ENCODE measurements around the gene TAB2. TPM values are rescaled to one million over a fixed set of nuclear protein-coding genes. Genes with fewer than 3 reads are reported as not detected.

Gene TAB2
- total and polyA plus RNA-seq, 2 of the 8 experiments (the other 6 are each of a cell fraction or from before 2014, with no cell fraction given): 40.4 to 63.0 TPM

- no peak for FAIRE-seq
- CTCF ChIA-PET (ENCODE audit: partially characterized antibody): interaction anchor here (1.3 kb wide), 1 partner anchor 14 kb away, joined by 4 read pairs; no protein-coding TSS in a partner anchor
Measured at GRCh38 chr6:149334682-149335160, 17.2 kb downstream of the TAB2 start.

More at GRCh38 chr6:149334682-149335160, 17.2 kb downstream of the TAB2 start:
- Histone ChIP-seq H3K27me3 (replicated peaks in 1 of 4; ENCODE audit: control insufficient read depth in 3 of 4, extremely low read depth in 1 of 4, insufficient read depth in 3 of 4, low read length in 3 of 4) (no peaks in the 10 kb centered on the region), H4K8ac (ENCODE audit: extremely low read depth, insufficient read depth, low read length) (no peak overlapping the region), H3K23ac (ENCODE audit: insufficient read length) (no peak overlapping the region), H4K20me1 (replicated peaks in 1 of 2; ENCODE audit: control insufficient read depth in 1 of 2, insufficient read depth in 2 of 2, low read length in 2 of 2) (peaks cover 2 to 5% of the 10 kb centered on the region in 2 experiments), H3K79me1 (ENCODE audit: low read depth, low read length) (no peaks in the 10 kb centered on the region; the same call in none of the 2 replicates), H2BK5ac (ENCODE audit: low read depth, low read length) (no peak overlapping the region), H2AFZ (ENCODE audit: low read length) (no peak overlapping the region), H2BK20ac (ENCODE audit: low read length) (no peak overlapping the region), H2AK5ac (ENCODE audit: low read depth, low read length) (no peak overlapping the region), H2BK120ac (replicated peaks; ENCODE audit: low read depth, low read length) (no peak overlapping the region), H3K4me3 (ENCODE audit: extremely low read depth in 1 of 4, insufficient read depth in 2 of 4, low read depth in 3 of 4, low read length in 4 of 4) (no peak overlapping the region), H4K91ac (replicated peaks; ENCODE audit: insufficient read length, low read length) (no peak overlapping the region), H3K4me1 (replicated peaks in 1 of 4; ENCODE audit: control insufficient read depth in 3 of 4, insufficient read depth in 4 of 4, low read length in 3 of 4) (peaks cover 0 to 17% (median 8%) of the 10 kb centered on the region in 4 experiments; a peak in 5 of 7 replicates), H4K5ac (ENCODE audit: insufficient read length, low read depth, low read length) (no peak overlapping the region), H3K18ac (ENCODE audit: extremely low read depth, low read length) (no peak overlapping the region), H3K4ac (replicated peaks; ENCODE audit: insufficient read length, low read depth, low read length) (no peak overlapping the region), H3K27ac (ENCODE audit: low read depth, low read length) (no peak overlapping the region), H2BK15ac (ENCODE audit: low read length) (no peak overlapping the region), H2BK12ac (ENCODE audit: low read depth, low read length) (no peak overlapping the region), H3K79me2 (ENCODE audit: control insufficient read depth in 1 of 2, insufficient read depth in 2 of 2, low read length in 2 of 2) (peaks cover 22 to 99% of the 10 kb centered on the region in 2 experiments), H3K56ac (replicated peaks; ENCODE audit: insufficient read length, low read depth, low read length) (no peak overlapping the region), H3K23me2 (ENCODE audit: low read depth, low read length) (no peaks in the 10 kb centered on the region), H3K14ac (ENCODE audit: insufficient read length) (no peak overlapping the region), H3K36me3 (ENCODE audit: control insufficient read depth in 2 of 4, insufficient read depth in 4 of 4, low read length in 3 of 4) (no peaks in the 10 kb centered on the region), H3K4me2 (ENCODE audit: insufficient read depth in 1 of 2, low read depth in 2 of 2, low read length in 2 of 2) (no peak overlapping the region), H3K9ac (replicated peaks in 1 of 4; ENCODE audit: extremely low read depth in 1 of 4, low read depth in 3 of 4, low read length in 3 of 4) (no peak overlapping the region), H3K9me3 (ENCODE audit: insufficient read depth in 2 of 2, low read depth in 1 of 2, low read length in 1 of 2) (no peaks in the 10 kb centered on the region)
- no peak for DNase-seq (ENCODE audit: low read depth in 1 of 2, low spot score in 2 of 2)
- POLR2A ChIA-PET (ENCODE audit: partially characterized antibody): interaction anchor here (1.1 to 1.4 kb wide), 2 partner anchors 10 to 15 kb away, joined by 3 to 4 read pairs; no protein-coding TSS in a partner anchor
- TF ChIP-seq SIRT6 (IDR thresholded peaks at IDR 0.05; ENCODE audit: low read length) (no peak), KDM5A (IDR thresholded peaks at IDR 0.05; ENCODE audit: low read length) (no peak), KDM4A (IDR thresholded peaks at IDR 0.05; ENCODE audit: low read depth, low read length, severe bottlenecking) (no peak), SRF (IDR thresholded peaks at IDR 0.05; ENCODE audit: low read depth, low read length) (no peak), BACH1 (IDR thresholded peaks at IDR 0.05; ENCODE audit: low read length) (no peak)
- 62% methylated on average over 2 of the region's 2 CpGs; no CpG with 5 or more reads in 1 of the 2 experiments for WGBS, 2 experiments (ENCODE audit: extremely low coverage in 1 of 2, insufficient coverage in 1 of 2, insufficient read length in 1 of 2, insufficient replicate concordance in 2 of 2, low coverage in 1 of 2, low lambda C conversion rate in 2 of 2, missing lambda C conversion rate in 1 of 2)
